ENCODE measurements around the gene ANGPT4. TPM values are rescaled to one million over a fixed set of nuclear protein-coding genes. Genes with fewer than 3 reads are reported as not detected.

The ANGPT4 gene
- total RNA-seq, 4 donors from 2014 or later: 0.14 TPM; not detected in 3

GRCh38 chr20:870758-871157 is 45.4 kb downstream of the ANGPT4 start:
- in situ Hi-C loops (cut with MboI; ENCODE audit: low pct_ligation_motif_present in 1 of 4, low pct_unique_long_range_greater_than_20kb in 1 of 4, low sequenced_read_pairs in 3 of 4): no loop called here
- no peaks in the 10 kb centered on the region for H3K9me3 ChIP-seq
- H3K27me3 ChIP-seq: peaks cover 3% of the 10 kb centered on the region
- H3K36me3 ChIP-seq: no peaks in the 10 kb centered on the region
- no peak overlapping the region for H3K4me3 ChIP-seq
- no peak for TF ChIP-seq CTCF (IDR thresholded peaks at IDR 0.05)
- intact Hi-C loops (cut with DNase I; ENCODE audit: low total_unique reads): no loop called here
- WGBS, 2 donors (ENCODE audit: low coverage in 1 of 2): 64 to 70% methylated on average over 2 to 3 of the region's 3 CpGs
- H3K4me1 ChIP-seq: no peaks in the 10 kb centered on the region
- no peak overlapping the region for H3K27ac ChIP-seq
- DNase-seq: no peak

- WGBS, 2 donors (ENCODE audit: low coverage in 1 of 2): 52 to 68% methylated on average over 5 of the region's 5 CpGs
- no peak for DNase-seq
- Histone ChIP-seq H3K27me3 (peaks cover 3% of the 10 kb centered on the region), H3K27ac (no peak overlapping the region), H3K4me3 (no peak overlapping the region), H3K36me3 (no peaks in the 10 kb centered on the region), H3K9me3 (no peaks in the 10 kb centered on the region), H3K4me1 (no peaks in the 10 kb centered on the region)
- no peak for TF ChIP-seq POLR2A (IDR thresholded peaks at IDR 0.05)
- no peak for TF ChIP-seq POLR2AphosphoS5 (IDR thresholded peaks at IDR 0.05)
- TF ChIP-seq EP300 (IDR thresholded peaks at IDR 0.05; ENCODE audit: low read depth): no peak
- TF ChIP-seq CTCF (IDR thresholded peaks at IDR 0.05): no peak
- intact Hi-C loops (cut with DNase I; ENCODE audit: low total_unique reads) (no loop called here), in situ Hi-C loops (cut with MboI; ENCODE audit: low pct_ligation_motif_present in 1 of 4, low pct_unique_long_range_greater_than_20kb in 1 of 4, low sequenced_read_pairs in 3 of 4) (no loop called here)
Observed at GRCh38 chr20:869606-870005, 46.5 kb downstream of the ANGPT4 start.

GRCh38 chr20:868279-868678 is 47.9 kb downstream of the ANGPT4 start:
- Histone ChIP-seq H3K4me1 (no peaks in the 10 kb centered on the region), H3K27me3 (peaks cover 3% of the 10 kb centered on the region), H3K4me3 (no peak overlapping the region), H3K9me3 (no peaks in the 10 kb centered on the region), H3K27ac (no peak overlapping the region), H3K36me3 (no peaks in the 10 kb centered on the region)
- no peak for DNase-seq
- intact Hi-C loops (cut with DNase I; ENCODE audit: low total_unique reads) (no loop called here), in situ Hi-C loops (cut with MboI; ENCODE audit: low pct_ligation_motif_present in 1 of 4, low pct_unique_long_range_greater_than_20kb in 1 of 4, low sequenced_read_pairs in 3 of 4) (no loop called here)
- WGBS, 2 donors (ENCODE audit: low coverage in 1 of 2): 92% methylated on average over 9 of the region's 9 CpGs; no CpG with 5 or more reads in 1 of the 2 donors
- TF ChIP-seq EP300 (IDR thresholded peaks at IDR 0.05; ENCODE audit: low read depth) (no peak), CTCF (IDR thresholded peaks at IDR 0.05) (no peak), POLR2A (IDR thresholded peaks at IDR 0.05) (no peak), POLR2AphosphoS5 (IDR thresholded peaks at IDR 0.05) (no peak)

- Histone ChIP-seq H3K27ac (no peak overlapping the region), H3K9me3 (no peaks in the 10 kb centered on the region), H3K27me3 (no peaks in the 10 kb centered on the region), H3K36me3 (no peaks in the 10 kb centered on the region), H3K4me1 (no peaks in the 10 kb centered on the region), H3K4me3 (no peak overlapping the region)
- WGBS, 2 donors (ENCODE audit: low coverage in 1 of 2): 94% methylated on average over 1 of the region's 1 CpG; no CpG with 5 or more reads in 1 of the 2 donors
- TF ChIP-seq CTCF (IDR thresholded peaks at IDR 0.05) (no peak), POLR2A (IDR thresholded peaks at IDR 0.05) (no peak), EP300 (IDR thresholded peaks at IDR 0.05; ENCODE audit: low read depth) (no peak), POLR2AphosphoS5 (IDR thresholded peaks at IDR 0.05) (no peak)
- DNase-seq: no peak
- in situ Hi-C loops (cut with MboI; ENCODE audit: low pct_ligation_motif_present in 1 of 4, low pct_unique_long_range_greater_than_20kb in 1 of 4, low sequenced_read_pairs in 3 of 4): no loop called here
- intact Hi-C loops (cut with DNase I; ENCODE audit: low total_unique reads): no loop called here
Observed at GRCh38 chr20:865440-865839, 50.7 kb downstream of the ANGPT4 start.

All from transverse colon (tissue), 4 donors.